ENCODE results near the gene CAPG.
"Not testable (repeated sequence)": the region's sequence is repeated elsewhere in the genome, so short reads cannot be mapped to it uniquely, and the experiment has no call there.

CAPG gene

DNA sequence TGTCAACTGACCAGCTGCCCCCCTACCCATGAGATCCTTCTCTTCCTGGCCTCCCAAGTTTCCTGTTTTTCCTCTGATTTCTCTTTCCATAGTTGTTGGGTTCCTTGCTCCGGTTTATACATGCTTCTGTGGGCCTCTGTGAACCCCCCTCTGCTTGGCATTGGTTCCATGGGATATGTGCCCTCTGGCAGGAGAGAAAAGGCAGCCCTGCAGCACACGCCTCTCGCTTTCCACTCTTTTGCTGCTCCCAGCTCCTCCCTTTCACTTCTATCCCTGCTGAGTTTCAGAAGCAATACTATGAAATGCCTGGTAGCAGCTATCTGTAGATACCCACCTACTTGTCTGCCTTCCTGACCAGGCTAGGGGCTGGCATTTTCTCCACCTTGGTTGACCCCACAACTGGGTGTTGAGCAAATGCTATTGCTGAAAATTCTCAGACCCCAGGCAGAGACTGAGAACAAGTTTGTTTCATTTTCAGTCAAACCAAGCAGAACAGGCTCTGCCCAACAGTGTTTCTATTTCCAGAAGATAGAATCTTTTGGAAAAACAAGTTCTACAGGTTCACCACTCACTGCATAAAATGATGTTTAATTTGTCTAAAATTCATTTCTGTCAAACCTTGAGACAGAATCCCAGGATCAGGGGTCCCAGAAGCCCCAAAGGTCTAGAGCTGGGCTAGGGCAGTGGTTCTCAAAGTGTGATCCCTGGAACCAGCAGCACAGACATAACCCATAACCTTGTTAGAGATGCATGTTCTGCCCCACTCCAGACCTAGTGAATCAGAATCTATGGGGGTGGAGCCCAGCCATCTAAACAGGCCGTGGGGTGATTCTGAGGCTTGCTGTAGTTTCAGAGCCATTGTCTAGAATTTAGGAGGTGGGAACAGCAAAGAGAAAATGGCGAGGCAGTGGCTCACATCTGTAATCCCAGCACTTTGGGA is 13.4 kb downstream of the CAPG start:
- no peak for DNase-seq

GRCh38 chr2:85395912-85396475 is 14.2 kb downstream of the CAPG start:
- no peak for DNase-seq

GRCh38 chr2:85394976-85395375 is 15.2 kb downstream of the CAPG start:
- DNase-seq = no peak

DNA sequence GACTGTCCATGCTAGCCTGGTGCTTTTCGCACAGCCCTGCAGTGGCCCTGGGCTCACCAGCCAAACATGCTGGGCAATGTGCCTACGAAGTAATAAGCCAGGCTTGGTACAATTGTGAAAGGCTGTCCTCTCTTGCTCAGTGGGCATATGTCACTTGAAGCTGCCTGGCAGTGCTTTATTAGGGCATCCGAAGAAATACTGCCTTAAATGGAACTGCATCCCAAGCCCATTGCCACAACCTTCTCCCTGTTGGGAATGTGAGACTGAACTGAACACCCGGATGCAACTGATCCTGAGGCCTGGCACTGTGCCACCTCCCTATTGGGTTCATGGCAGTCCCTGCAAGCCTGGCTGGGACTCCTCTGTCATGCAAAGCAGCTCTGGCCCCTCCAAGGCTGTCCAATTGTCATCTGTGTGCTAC is 15.9 kb downstream of the CAPG start:
- no peak for DNase-seq

DNA sequence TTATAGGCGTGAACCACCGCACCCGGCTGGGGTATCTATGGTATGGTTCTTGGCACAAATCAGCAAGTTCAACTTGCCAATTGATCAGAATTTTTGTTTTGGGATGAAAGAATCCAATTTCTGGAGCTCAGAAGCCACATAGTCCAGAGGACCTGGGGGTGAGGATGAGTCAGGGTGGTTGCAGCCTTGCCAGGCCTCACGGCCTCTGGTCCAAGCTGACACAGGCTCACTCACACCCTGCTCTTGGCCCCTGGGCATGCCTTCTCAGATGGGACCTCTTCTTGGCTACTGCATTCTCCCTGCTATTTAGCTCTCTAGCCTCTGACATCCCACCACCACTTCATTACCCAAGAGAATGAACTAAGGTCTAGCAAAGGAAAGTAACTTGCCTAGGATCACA is 16.3 kb downstream of the CAPG start:
- no peak for DNase-seq

DNA sequence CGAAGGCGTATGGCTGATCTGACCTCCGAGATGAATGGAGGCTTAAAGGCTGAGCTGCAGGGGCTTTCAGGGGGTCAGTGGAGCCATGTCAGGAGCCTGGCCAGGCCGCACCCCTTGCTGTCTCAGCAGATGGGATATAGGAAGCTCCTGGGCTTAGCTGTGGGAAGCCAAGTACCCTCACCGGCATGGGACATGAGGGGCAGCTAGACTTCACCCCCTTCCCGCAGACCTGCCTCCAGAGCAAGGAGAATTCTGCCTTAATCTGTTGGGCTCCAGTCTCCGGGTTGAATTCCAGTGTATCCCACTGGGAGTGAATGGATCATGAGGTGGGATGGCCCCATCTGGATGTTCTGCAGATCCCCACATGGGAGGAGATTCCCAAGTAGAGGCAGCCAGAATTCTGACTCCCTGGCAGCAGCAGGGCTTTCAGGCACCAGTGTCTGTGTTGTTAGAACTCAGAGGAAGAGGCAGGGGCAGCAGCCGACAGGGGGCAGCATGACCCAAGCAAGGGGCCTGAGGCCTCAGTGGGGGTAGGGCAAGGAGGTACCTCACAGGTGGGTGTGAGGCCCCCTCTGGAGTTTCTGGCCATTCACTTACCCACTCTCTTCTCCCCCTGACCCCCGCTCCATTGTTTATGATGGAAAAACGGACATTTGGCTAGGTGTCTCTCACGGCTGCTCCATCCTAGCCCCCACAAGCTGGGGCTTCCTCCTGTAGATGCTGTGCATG is 19.1 kb downstream of the CAPG start:
- DNase-seq = peak; percentile 72

DNA sequence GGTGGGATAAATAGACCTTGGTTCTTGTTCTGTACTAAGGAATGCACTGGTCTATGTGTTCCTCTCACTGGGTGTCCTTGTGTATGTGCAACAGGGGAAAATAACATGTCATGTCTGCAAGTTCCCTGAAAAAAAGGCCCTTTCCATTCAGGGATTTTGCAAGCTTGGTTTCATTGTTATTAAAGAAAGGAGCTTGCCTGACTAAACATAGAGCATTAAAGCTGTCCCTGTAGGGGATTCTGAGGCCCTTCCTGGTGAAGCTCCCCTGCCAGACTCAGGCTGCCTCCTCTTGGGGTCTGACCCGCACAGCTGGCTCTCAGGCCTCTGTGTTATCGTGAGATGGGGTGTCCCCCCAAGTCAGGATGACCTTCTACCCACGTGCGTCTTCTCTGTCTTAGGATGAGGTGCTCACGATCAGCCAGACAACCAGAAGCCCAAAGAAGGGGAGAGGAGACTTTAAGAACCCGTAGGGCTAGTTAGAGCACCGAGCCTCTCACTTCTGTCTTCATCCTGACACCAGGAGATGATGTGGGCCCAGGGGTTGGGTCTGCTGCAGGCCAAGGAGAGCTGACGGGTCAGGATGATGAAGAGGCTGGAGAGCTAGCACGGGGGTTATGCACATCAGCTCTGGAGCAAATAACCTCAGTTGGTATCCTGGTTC is 21.2 kb downstream of the CAPG start:
- DNase-seq = no peak

DNA sequence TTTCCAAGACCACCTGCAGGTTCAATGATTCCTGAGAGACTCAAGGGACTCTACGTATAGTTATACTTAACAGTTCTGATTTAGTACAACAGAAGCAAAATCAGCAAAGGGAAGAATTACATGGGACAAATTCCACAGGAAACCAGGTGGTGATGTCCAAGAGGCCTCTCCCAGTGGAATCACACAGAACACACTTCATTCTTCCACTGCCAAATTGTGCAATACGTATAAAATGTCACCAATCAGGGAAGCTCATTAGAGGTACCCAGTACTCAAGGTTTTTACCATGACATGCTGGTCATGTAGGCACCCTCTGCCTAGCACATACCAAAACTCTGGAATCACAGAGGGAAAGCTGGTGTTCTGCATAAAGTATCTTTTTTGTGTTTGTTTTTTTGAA is 22.4 kb downstream of the CAPG start:
- no peak for DNase-seq

DNA sequence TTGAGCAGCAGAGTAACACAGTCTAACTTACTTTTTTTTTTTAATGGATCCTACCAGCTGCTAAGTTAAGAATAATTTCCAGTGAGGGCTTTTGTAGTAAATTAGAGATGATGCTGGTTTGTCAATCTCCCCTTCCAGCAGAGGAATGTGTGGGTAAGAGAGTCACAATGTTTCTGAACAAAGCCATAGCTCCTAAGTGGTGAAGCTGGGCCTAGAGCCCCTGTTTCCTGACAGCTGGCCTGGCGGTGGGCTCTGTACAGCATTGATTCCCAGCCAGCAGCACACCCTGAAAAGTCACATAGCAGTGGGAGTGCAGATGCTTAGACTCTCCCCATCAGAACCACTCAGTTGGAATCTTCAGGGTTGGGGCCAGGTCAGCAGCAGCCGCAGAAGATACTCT is 24.4 kb downstream of the CAPG start:
- DNase-seq = no peak

DNA sequence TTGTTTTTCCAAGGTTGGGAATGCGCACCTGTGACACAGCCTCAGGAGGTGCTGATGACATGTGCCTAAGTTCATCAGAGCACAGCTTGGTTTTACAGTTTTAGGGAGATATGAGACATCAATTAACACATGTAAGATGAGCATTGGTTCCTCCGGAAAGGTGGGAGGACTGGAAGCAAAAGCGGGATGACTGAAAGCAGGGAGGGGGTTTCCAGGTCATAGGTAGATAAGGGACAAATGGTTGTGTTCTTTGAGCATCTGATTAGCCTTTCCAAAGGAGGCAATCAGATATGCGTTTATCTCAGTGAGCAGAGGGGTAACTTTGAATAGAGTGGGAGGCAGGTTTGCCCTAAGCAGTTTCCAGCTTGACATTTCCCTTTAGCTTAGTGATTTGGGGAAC is 26.3 kb downstream of the CAPG start:
- no peak for DNase-seq

- not testable (repeated sequence) for DNase-seq
These were observed 27.0 kb downstream of the CAPG start for GRCh38 chr2:85383151-85383550.

GRCh38 chr2:85380048-85380447 is 30.1 kb downstream of the CAPG start:
- no peak for DNase-seq

- no peak for DNase-seq
These were observed 31.9 kb downstream of the CAPG start for GRCh38 chr2:85378257-85378656.

- no peak for DNase-seq
These were observed 33.1 kb downstream of the CAPG start for GRCh38 chr2:85377083-85377482.

GRCh38 chr2:85376291-85377065 is 33.7 kb downstream of the CAPG start:
- no peak for DNase-seq

- DNase-seq = no peak
These were observed 39.1 kb downstream of the CAPG start for GRCh38 chr2:85371045-85371444.

DNA sequence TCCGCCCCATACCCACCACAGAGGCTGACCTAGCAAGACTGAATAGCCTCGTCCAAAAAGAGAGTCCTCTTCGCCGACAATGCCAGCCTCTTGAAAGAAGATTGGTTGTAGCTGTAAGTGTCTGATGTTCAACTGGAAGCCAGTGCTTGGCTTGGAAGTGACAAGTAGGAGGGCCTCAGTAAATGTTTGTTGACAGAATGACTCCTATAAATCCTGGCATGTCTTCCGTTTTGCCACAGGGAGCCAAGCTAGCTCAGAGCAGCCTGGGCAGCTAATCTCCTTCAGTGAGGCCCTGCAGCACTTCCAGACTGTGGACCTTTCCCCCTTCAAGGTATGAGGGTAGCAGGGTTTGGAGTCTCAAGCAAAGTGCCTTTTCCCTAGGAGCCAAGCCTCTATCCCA is 40.7 kb downstream of the CAPG start:
- no peak for DNase-seq

- no peak for DNase-seq
These were observed 41.2 kb downstream of the CAPG start for GRCh38 chr2:85368921-85369320.

GRCh38 chr2:85367180-85367579 is 43.0 kb downstream of the CAPG start:
- no peak for DNase-seq

GRCh38 chr2:85362653-85363387 is 47.3 kb downstream of the CAPG start:
- not testable (repeated sequence) for DNase-seq

GRCh38 chr2:85357736-85358135 is 52.4 kb downstream of the CAPG start:
- DNase-seq = no peak

DNA sequence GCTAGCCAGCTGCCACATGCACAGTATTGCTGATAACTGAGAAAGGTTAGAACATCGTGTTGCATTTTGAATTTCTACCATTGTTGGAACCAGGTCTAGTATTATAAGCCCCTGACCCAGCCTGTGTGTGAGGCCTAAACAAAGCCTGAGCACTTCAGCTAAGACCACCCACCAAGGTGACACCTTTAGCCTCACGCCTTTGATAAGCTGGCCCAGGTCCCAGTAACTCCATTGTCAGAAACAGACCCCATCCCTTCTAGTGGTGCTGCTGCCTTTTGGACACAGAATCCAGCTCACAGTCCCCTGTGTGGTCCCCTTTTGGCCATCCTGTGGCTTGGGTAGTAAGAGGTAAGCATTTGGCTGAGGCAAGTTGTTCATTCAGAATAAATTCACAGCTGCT is 54.0 kb downstream of the CAPG start:
- no peak for DNase-seq

Measured in CD4-positive, alpha-beta T cell treated with Interleukin-12 subunit alpha and Interleukin-12 subunit beta, for 1 hour (primary cell).